ENCODE measurements around the gene EEF1AKMT3. TPM values are rescaled to one million over a fixed set of nuclear protein-coding genes. Genes with fewer than 3 reads are reported as not detected.
"Not testable (repeated sequence)": the region's sequence is repeated elsewhere in the genome, so short reads cannot be mapped to it uniquely, and the experiment has no call there.

EEF1AKMT3 gene
- total RNA-seq, 1 donor from 2014 or later = 1.6 TPM

- DNase-seq (no peak), ATAC-seq (no peak)
- intact Hi-C loops (cut with micrococcal nuclease) = no loop called here
Observed at GRCh38 chr12:57808351-57808750, 35.9 kb downstream of the EEF1AKMT3 start.

- DNase-seq = no peak
- ATAC-seq = no peak
- intact Hi-C loops (cut with micrococcal nuclease) = no loop called here
Observed at GRCh38 chr12:57809425-57809824, 37.0 kb downstream of the EEF1AKMT3 start.

- no peak for DNase-seq
- ATAC-seq = no peak
- intact Hi-C loops (cut with micrococcal nuclease) = no loop called here
Observed at GRCh38 chr12:57810450-57810849, 38.0 kb downstream of the EEF1AKMT3 start.

GRCh38 chr12:57811028-57811755 is 38.8 kb downstream of the EEF1AKMT3 start:
- intact Hi-C loops (cut with micrococcal nuclease) = no loop called here
- DNase-seq = no peak
- no peak for ATAC-seq

GRCh38 chr12:57813111-57813970 is 40.9 kb downstream of the EEF1AKMT3 start:
- ATAC-seq (no peak), DNase-seq (no peak)
- intact Hi-C loops (cut with micrococcal nuclease) = no loop called here

GRCh38 chr12:57813971-57814772 is 41.8 kb downstream of the EEF1AKMT3 start:
- no peak for ATAC-seq
- no peak for DNase-seq
- intact Hi-C loops (cut with micrococcal nuclease) = no loop called here

- DNase-seq (no peak), ATAC-seq (no peak)
- intact Hi-C loops (cut with micrococcal nuclease) = no loop called here
Observed at GRCh38 chr12:57815177-57816000, 43.0 kb downstream of the EEF1AKMT3 start.

- no peak for DNase-seq
- intact Hi-C loops (cut with micrococcal nuclease) = no loop called here
- ATAC-seq = no peak
Observed at GRCh38 chr12:57816001-57816854, 43.8 kb downstream of the EEF1AKMT3 start.

GRCh38 chr12:57816855-57817151 is 44.4 kb downstream of the EEF1AKMT3 start:
- intact Hi-C loops (cut with micrococcal nuclease) = no loop called here
- DNase-seq (peak; percentile 70), ATAC-seq (peak; percentile 80)

GRCh38 chr12:57817261-57817989 is 45.0 kb downstream of the EEF1AKMT3 start:
- peak; percentile 21 for ATAC-seq
- no peak for DNase-seq
- intact Hi-C loops (cut with micrococcal nuclease) = no loop called here

GRCh38 chr12:57817990-57818331 is 45.5 kb downstream of the EEF1AKMT3 start:
- DNase-seq; intact Hi-C loops (cut with micrococcal nuclease); ATAC-seq: not testable (repeated sequence)

GRCh38 chr12:57820119-57820518 is 47.7 kb downstream of the EEF1AKMT3 start:
- ATAC-seq; DNase-seq; intact Hi-C loops (cut with micrococcal nuclease): not testable (repeated sequence)

- DNase-seq; intact Hi-C loops (cut with micrococcal nuclease); ATAC-seq: not testable (repeated sequence)
Observed at GRCh38 chr12:57821015-57821414, 48.6 kb downstream of the EEF1AKMT3 start.

- intact Hi-C loops (cut with micrococcal nuclease) = no loop called here
- DNase-seq (no peak), ATAC-seq (peak; percentile 2)
Observed at GRCh38 chr12:57821474-57822214, 49.2 kb downstream of the EEF1AKMT3 start.

- no peak for DNase-seq
- peak; percentile 29 for ATAC-seq
- intact Hi-C loops (cut with micrococcal nuclease) = no loop called here
Observed at GRCh38 chr12:57822392-57823130, 50.1 kb downstream of the EEF1AKMT3 start.

All from left ventricle myocardium superior (tissue), 1 donor.